ENCODE data around the gene ST3GAL3. TPM values are rescaled to one million over a fixed set of nuclear protein-coding genes. Genes with fewer than 3 reads are reported as not detected.

Gene ST3GAL3
- 19.8 and 25.4 TPM in 2 replicates for total RNA-seq

GRCh38 chr1:43707190-43708001, at the start of gene ST3GAL3:
Gene ST3GAL3 (plus strand): TSS chr1:43707536. CDS start chr1:43736263, 28,727 bp downstream.

DNA sequence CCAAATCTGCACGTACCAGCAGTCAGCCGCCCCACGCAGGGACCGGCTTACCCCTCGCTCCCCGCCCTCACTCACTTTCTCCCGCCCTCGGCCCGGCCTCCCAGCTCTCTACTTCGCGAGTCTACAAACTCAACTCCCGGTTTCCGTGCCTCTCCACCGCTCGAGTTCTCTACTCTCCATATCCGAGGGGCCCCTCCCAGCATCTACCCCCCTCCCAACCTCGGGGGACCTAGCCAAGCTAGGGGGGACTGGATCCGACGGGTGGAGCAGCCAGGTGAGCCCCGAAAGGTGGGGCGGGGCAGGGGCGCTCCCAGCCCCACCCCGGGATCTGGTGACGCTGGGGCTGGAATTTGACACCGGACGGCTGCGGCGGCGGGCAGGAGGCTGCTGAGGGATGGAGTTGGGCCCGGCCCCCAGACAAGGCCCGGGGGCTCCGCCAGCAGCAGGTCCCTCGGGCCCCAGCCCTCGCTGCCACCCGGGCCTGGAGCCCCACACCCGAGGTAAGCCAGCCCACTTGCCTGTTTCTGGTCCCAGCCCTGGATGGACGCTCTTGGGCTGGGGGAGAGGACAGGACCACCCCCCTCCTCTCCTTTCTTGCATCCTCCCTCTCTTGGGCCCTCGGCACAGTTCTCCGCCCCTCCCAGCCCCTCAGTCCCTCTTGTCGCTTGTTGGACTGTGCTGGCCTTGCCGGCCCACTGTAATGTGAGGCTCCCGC, 226.2 kb downstream of the ST3GAL3 start, which contains the start of gene ARTN:
Gene ARTN (plus strand): TSS at position 416 of the 715 bp plus-strand sequence. CDS start 1,856 bp downstream, outside the sequence.

GRCh38 chr1:43946236-43947060, 239.1 kb downstream of the ST3GAL3 start, which contains the start of gene IPO13:
Gene IPO13 (plus strand): TSS chr1:43946950. CDS start chr1:43947601, 651 bp downstream.

DNA sequence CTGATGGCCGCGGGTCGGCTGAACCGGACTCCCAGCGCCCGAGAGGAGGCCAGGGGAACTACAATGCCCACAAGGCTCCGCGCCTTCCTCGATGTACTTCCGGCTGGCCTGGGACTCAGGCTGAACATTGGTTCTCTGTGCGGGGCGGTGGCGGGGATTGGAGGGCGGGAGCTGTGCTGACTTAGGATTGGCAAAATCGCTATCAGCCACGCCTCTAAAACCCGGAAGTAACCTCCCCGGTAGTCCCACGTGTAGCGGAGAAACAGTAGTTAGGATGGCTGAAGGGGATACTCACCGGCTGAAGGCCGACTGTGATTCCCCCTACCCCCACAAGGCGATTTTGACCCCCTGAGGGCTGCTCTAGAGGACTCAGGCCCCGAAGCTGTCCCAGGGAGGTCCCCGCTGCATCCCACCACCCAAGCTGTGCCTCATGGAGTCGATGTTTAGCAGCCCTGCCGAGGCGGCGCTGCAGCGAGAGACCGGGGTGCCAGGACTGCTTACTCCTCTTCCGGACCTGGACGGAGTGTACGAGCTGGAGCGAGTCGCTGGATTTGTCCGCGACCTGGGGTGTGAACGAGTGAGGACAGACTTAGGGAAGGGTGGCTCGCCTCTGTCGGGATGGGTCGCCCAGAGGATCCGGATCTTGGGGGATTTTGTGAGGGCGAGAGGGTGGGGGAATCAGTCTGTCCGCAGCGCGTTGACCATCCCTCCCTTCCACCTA, 262.6 kb downstream of the ST3GAL3 start, which contains the start of gene DPH2:
Gene DPH2 (plus strand): TSS at position 265 of the 721 bp plus-strand sequence. CDS start 166 bp downstream, at position 431.

DNA sequence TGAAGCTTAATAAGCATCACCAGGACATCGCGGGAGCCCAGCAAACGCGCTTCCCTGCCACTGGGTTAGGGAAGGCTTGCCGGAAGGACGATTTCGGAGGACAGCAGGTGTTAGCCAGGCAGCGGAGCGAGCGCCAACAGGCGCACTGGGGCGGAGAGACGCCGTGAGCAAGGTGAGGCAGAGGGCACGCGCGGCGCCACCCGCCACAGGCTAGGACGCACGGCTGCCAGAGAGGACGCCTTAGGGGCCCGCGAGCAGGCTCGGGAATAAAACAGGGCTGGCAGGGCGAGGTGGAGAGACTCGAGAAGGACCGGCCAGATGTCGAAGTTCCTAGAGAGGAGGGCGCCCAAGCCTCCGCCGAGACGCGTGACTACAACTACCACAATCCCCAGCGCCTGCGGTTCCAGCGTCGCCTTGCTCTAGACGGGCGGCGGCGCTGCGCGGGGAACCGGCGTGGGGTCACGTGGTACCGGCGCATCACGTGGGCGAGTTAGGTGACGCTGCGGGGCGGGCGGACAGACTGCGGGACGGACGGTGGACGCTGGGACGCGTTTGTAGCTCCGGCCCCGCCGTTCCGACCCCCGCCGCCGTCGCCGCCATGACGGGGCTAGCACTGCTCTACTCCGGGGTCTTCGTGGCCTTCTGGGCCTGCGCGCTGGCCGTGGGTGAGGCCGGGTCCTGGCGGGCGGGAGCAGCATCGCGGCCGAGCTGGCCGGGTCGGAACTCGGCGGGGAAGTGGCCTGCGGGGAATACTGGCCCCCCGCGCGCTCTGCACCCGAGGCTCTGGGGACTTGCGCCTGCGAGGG, 267.3 kb downstream of the ST3GAL3 start, which contains the start of gene ATP6V0B:
Gene ATP6V0B (plus strand): TSS at position 518 of the 806 bp plus-strand sequence. CDS start 81 bp downstream, at position 599.

DNA sequence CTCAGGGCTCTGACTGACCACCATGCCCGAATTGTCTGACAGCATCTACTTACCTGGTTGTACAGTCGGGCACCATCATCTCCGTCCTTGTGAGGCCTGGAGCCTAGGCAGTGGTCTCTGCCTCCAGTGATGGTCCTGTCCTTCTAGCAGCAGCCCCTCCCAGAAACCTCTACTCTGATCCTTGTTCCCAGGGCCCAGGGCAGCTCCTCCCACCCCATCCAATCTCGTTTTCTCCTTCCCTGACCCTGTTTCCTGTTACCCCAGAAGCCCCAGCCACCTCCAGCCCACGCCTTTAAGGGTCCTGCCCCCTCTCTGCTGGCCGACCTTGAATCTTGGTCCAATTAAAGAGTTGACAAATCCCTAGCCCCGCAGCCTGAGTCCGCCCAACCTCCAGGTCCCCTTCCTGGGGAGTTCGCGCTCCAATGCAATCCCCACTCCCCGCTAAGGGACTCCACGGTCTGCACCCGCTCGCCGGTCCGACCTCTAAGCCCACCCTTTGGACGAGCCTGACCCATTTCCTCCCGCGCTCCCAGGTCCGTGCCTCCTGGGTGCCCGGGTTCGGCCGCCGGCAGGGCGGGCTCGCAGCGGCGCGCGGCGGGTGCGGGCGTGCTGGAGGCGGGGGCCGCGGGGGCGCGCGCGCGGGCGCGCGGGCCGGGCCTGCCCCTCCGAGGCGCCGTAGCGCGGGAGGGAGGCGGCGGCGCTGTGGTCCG, 271.4 kb downstream of the ST3GAL3 start, which contains the start of gene B4GALT2:
Gene B4GALT2 (plus strand): TSS at position 660 of the 710 bp plus-strand sequence. CDS start 1,951 bp downstream, outside the sequence.

Other genes with a start within 250 kb of the ST3GAL3 start
- 32.2 and 58.1 TPM in 2 replicates for gene PTPRF, start 176.7 kb upstream of the ST3GAL3 start, total RNA-seq
- gene KDM4A, start 57.4 kb upstream of the ST3GAL3 start, total RNA-seq, result 32.4 and 41.8 TPM in 2 replicates
- gene ARTN, start 226.3 kb downstream of the ST3GAL3 start, total RNA-seq, result under 0.01 and 0.25 TPM in 2 replicates
- 17.2 and 18.4 TPM in 2 replicates for gene IPO13, start 239.4 kb downstream of the ST3GAL3 start, total RNA-seq

All from aortic smooth muscle cell (primary cell).